Parathyroid adenoma (tissue), 2 donors: ENCODE measurements around the gene DISP2.

ENCODE experiments used
- H2AFZ ChIP-seq: fragments of 300-600 bp; sonication (generic); one replicate; pipeline ENCODE4 v1.7.0; 2017; ENCODE audit warnings: antibody characterized with exemption, mild to moderate bottlenecking
- H3K27ac ChIP-seq: fragments of 300-600 bp; sonication (generic); one replicate; pipeline ENCODE4 v1.7.0; 2017
- H3K27me3 ChIP-seq: fragments of 300-600 bp; sonication (generic); one replicate; pipeline ENCODE4 v1.7.0; 2017; ENCODE audit warnings: low read length; ENCODE audit not compliant: control insufficient read depth, insufficient read depth
- H3K36me3 ChIP-seq: fragments of 300-600 bp; sonication (generic); one replicate; pipeline ENCODE4 v1.7.0; 2017; ENCODE audit warnings: low read length; ENCODE audit not compliant: control insufficient read depth, insufficient read depth
- H3K4me1 ChIP-seq: fragments of 300-600 bp; sonication (generic); one replicate; pipeline ENCODE4 v1.7.0; 2017; ENCODE audit warnings: control low read depth
- H3K4me2 ChIP-seq: fragments of 300-600 bp; sonication (generic); one replicate; pipeline ENCODE4 v1.7.0; 2017; ENCODE audit warnings: low read length
- H3K4me3 ChIP-seq: fragments of 300-600 bp; sonication (generic); one replicate; pipeline ENCODE4 v1.7.0; 2017; ENCODE audit warnings: low read depth, low read length
- H3K79me2 ChIP-seq: fragments of 300-600 bp; sonication (generic); one replicate; pipeline ENCODE4 v1.7.0; 2017; ENCODE audit warnings: control low read depth
- H3K9ac ChIP-seq: fragments of 300-600 bp; sonication (generic); one replicate; pipeline ENCODE4 v1.7.0; 2017; ENCODE audit warnings: mild to moderate bottlenecking
- H3K9me3 ChIP-seq: fragments of 300-600 bp; sonication (generic); one replicate; pipeline ENCODE4 v1.7.0; 2017; ENCODE audit warnings: low read length; ENCODE audit not compliant: control insufficient read depth
- CTCF ChIP-seq: fragments of 300-600 bp; sonication (generic); IDR thresholded peaks from one replicate; pipeline ENCODE4 v1.7.0; 2017; ENCODE audit warnings: antibody characterized with exemption, mild to moderate bottlenecking
- donor health status: primary hyperparathyroidism.

Gene DISP2

DNA sequence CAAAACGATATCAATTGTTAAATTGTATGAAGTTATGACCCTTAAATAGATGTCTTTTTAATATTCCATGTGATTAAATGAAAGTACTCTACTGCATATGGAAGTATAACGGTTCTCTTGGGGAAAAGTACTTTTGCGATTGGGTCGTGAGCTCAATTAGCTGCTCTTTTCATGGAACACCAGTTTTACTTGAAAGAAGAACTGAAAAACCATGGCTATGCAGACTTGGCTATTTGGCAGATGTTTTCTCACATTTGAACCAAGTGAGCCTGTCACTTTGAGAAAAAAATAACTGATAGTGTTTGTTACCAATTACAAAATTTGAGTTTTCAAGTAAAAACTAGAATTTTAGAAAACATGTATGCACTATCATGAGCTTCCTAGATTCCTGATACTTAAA lies 40.4 kb upstream of the DISP2 start:
- no peak overlapping the region for H3K27ac ChIP-seq
- no peak overlapping the region for H3K4me3 ChIP-seq
- H3K4me2 ChIP-seq = no peak overlapping the region
- H3K79me2 ChIP-seq = no peaks in the 10 kb centered on the region
- no peaks in the 10 kb centered on the region for H3K4me1 ChIP-seq
- H3K9me3 ChIP-seq = no peaks in the 10 kb centered on the region
- H2AFZ ChIP-seq = no peak overlapping the region
- no peaks in the 10 kb centered on the region for H3K36me3 ChIP-seq
- TF ChIP-seq CTCF = no peak
- no peak overlapping the region for H3K9ac ChIP-seq
- no peaks in the 10 kb centered on the region for H3K27me3 ChIP-seq

GRCh38 chr15:40320409-40320808 lies 37.6 kb upstream of the DISP2 start:
- Histone ChIP-seq H3K36me3 (no peaks in the 10 kb centered on the region), H3K4me1 (no peaks in the 10 kb centered on the region), H3K9me3 (no peaks in the 10 kb centered on the region), H3K27ac (no peak overlapping the region), H3K79me2 (no peaks in the 10 kb centered on the region), H3K4me2 (no peak overlapping the region), H3K9ac (no peak overlapping the region), H3K4me3 (no peak overlapping the region), H3K27me3 (no peaks in the 10 kb centered on the region), H2AFZ (no peak overlapping the region)
- TF ChIP-seq CTCF = no peak

DNA sequence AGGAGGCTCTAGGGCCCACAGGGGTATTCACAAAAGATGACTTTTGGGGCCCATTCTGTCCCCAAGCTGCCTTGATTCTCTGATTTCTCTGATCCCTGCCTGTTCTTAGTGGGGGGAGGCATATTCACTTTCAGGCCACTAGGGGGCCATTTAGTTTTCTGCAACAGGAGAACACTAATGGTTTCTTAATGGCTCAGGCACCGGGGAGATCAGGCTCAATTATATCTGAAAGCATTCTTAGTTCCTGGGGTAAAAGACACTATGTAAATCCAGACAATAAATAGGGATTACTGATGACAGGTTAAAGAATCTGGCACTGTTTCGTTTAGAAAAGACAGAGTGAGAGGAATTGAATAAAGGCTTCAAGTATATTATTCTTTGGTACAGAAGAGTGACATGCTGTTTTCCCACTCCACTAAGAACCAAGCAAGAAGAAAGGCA lies 37.1 kb upstream of the DISP2 start:
- no peaks in the 10 kb centered on the region for H3K9me3 ChIP-seq
- TF ChIP-seq CTCF = peak; percentile 80
- H3K36me3 ChIP-seq = no peaks in the 10 kb centered on the region
- no peaks in the 10 kb centered on the region for H3K79me2 ChIP-seq
- no peak overlapping the region for H3K4me2 ChIP-seq
- no peak overlapping the region for H3K27ac ChIP-seq
- no peak overlapping the region for H3K4me3 ChIP-seq
- H3K4me1 ChIP-seq = no peaks in the 10 kb centered on the region
- no peak overlapping the region for H3K9ac ChIP-seq
- no peak overlapping the region for H2AFZ ChIP-seq
- H3K27me3 ChIP-seq = no peaks in the 10 kb centered on the region

GRCh38 chr15:40322531-40323238 lies 35.3 kb upstream of the DISP2 start:
- H3K4me2 ChIP-seq = peak overlapping the region; percentile 62
- no peaks in the 10 kb centered on the region for H3K36me3 ChIP-seq
- H3K9ac ChIP-seq = no peak overlapping the region
- peaks cover 3% of the 10 kb centered on the region for H3K4me1 ChIP-seq
- no peak overlapping the region for H3K4me3 ChIP-seq
- no peak overlapping the region for H3K27ac ChIP-seq
- H2AFZ ChIP-seq = peak overlapping the region; percentile 69
- no peaks in the 10 kb centered on the region for H3K27me3 ChIP-seq
- no peaks in the 10 kb centered on the region for H3K79me2 ChIP-seq
- no peak for TF ChIP-seq CTCF
- H3K9me3 ChIP-seq = no peaks in the 10 kb centered on the region
